ENCODE data around the gene PMM2.
A peak's percentile ranks its signal among the peaks of the same experiment; 100 is the strongest.
"Not testable (repeated sequence)": the region's sequence is repeated elsewhere in the genome, so short reads cannot be mapped to it uniquely, and the experiment has no call there.

The PMM2 gene

DNA sequence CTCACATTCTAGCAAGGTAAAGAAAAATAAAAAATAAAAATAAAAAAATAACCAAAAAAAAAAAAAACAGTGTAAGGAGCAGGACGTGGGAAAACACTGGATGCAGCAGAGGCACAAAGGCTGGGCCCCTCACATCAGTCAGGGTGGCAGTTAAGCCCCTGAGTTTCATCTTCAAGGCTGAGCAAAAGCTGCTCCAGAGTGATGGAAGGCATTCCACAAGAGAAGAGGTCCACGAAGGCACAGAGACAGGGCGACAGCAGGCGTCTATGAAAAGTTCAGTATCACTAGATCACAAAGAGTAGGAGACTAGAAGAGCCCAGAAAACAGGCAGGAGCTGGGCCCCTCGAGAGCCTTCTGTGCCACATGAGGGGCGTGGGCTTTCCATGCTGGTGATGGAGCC, 12.2 kb upstream of the PMM2 start:
- Histone ChIP-seq H3K36me3 (ENCODE audit: insufficient read depth, low read depth, low read length) (no peaks in the 10 kb centered on the region), H3K27me3 (ENCODE audit: insufficient read depth, low read length) (no peaks in the 10 kb centered on the region), H3K27ac (ENCODE audit: low read length) (no peak overlapping the region), H3K9me3 (ENCODE audit: insufficient read depth, low read depth, low read length) (no peaks in the 10 kb centered on the region), H3K9ac (ENCODE audit: low read depth, low read length) (no peak overlapping the region), H3K4me1 (ENCODE audit: insufficient read depth, low read length) (no peaks in the 10 kb centered on the region), H3K4me3 (ENCODE audit: low read length) (no peak overlapping the region)

- not testable (repeated sequence) for H3K27me3 ChIP-seq (ENCODE audit: insufficient read depth, low read length); H3K9me3 ChIP-seq (ENCODE audit: insufficient read depth, low read depth, low read length); H3K4me1 ChIP-seq (ENCODE audit: insufficient read depth, low read length); H3K4me3 ChIP-seq (ENCODE audit: low read length); H3K27ac ChIP-seq (ENCODE audit: low read length); H3K36me3 ChIP-seq (ENCODE audit: insufficient read depth, low read depth, low read length); H3K9ac ChIP-seq (ENCODE audit: low read depth, low read length)
These were observed 11.3 kb upstream of the PMM2 start for GRCh38 chr16:8786316-8786715.

DNA sequence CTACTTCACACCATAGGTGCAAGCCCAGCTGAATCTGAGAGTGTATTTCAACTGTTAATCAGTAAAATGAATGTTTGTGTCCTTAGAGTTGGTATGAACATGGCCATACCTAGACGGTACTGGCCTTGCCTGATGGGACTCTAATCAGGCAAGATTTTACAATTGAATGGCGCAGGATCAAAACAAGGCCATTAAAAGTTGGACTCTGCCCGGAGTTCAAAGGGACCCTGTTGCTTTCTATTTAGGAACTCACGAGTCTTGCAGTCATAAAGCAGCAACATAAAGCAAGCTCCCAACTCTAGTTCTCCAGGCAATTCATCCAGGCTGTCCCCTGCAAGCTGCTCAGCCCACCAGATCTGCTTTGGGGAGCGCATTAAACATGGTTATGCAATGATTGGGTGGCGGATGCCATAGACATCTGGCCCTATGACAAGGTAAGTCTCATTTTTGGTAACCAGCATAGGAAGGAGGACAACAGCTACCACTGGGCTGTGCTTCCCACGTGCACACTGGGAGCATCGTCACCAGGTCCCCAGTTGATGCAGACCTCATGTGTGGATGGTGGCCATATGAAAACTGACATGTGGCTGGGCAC, 9.0 kb upstream of the PMM2 start:
- Histone ChIP-seq H3K4me3 (ENCODE audit: low read length) (no peak overlapping the region), H3K4me1 (ENCODE audit: insufficient read depth, low read length) (no peaks in the 10 kb centered on the region), H3K9ac (ENCODE audit: low read depth, low read length) (no peak overlapping the region), H3K27me3 (ENCODE audit: insufficient read depth, low read length) (no peaks in the 10 kb centered on the region), H3K9me3 (ENCODE audit: insufficient read depth, low read depth, low read length) (no peaks in the 10 kb centered on the region), H3K27ac (ENCODE audit: low read length) (no peak overlapping the region), H3K36me3 (ENCODE audit: insufficient read depth, low read depth, low read length) (no peaks in the 10 kb centered on the region)

- H3K9ac ChIP-seq (ENCODE audit: low read depth, low read length), result no peak overlapping the region
- no peaks in the 10 kb centered on the region for H3K27me3 ChIP-seq (ENCODE audit: insufficient read depth, low read length)
- peaks cover 8% of the 10 kb centered on the region; the same call in 1 of the 2 replicates for H3K4me1 ChIP-seq (ENCODE audit: insufficient read depth, low read length)
- H3K4me3 ChIP-seq (ENCODE audit: low read length), result no peak overlapping the region
- no peak overlapping the region for H3K27ac ChIP-seq (ENCODE audit: low read length)
- no peaks in the 10 kb centered on the region for H3K9me3 ChIP-seq (ENCODE audit: insufficient read depth, low read depth, low read length)
- H3K36me3 ChIP-seq (ENCODE audit: insufficient read depth, low read depth, low read length), result peaks cover 9% of the 10 kb centered on the region; the same call in 1 of the 2 replicates
These were observed 2.5 kb upstream of the PMM2 start for GRCh38 chr16:8795091-8795490.

DNA sequence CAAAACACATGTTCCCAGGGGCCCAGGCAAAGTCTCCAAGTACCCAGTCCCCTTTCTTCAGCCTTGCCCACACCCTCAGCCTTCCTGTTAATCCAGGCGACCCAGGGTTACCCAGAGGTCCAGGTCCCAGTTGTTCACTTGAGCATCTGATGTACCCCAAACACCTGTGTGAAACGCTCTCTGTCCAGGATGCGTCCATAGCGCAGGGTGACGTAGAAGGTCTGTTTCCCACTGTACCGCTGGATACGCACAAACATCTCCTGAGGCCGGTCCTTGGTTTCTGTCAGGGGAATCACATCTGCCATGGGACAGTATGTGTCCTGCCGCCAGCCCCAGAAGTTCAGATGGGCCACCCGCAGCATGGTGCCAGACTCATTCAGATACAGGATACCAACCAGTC, 1.8 kb upstream of the PMM2 start:
- Histone ChIP-seq H3K9me3 (ENCODE audit: insufficient read depth, low read depth, low read length) (no peaks in the 10 kb centered on the region), H3K27me3 (ENCODE audit: insufficient read depth, low read length) (no peaks in the 10 kb centered on the region), H3K27ac (ENCODE audit: low read length) (no peak overlapping the region), H3K9ac (ENCODE audit: low read depth, low read length) (no peak overlapping the region), H3K4me1 (ENCODE audit: insufficient read depth, low read length) (peaks cover 8% of the 10 kb centered on the region; the same call in 1 of the 2 replicates), H3K4me3 (ENCODE audit: low read length) (0 out of 2 replicates have a peak overlapping the region, but pooled peaks have one; percentile 87), H3K36me3 (ENCODE audit: insufficient read depth, low read depth, low read length) (peaks cover 12% of the 10 kb centered on the region; the same call in 1 of the 2 replicates)

- no peaks in the 10 kb centered on the region for H3K27me3 ChIP-seq (ENCODE audit: insufficient read depth, low read length)
- peak overlapping the region; percentile 87 for H3K4me3 ChIP-seq (ENCODE audit: low read length)
- peak overlapping the region; percentile 73 for H3K27ac ChIP-seq (ENCODE audit: low read length)
- H3K9me3 ChIP-seq (ENCODE audit: insufficient read depth, low read depth, low read length), result no peaks in the 10 kb centered on the region
- H3K36me3 ChIP-seq (ENCODE audit: insufficient read depth, low read depth, low read length), result peaks cover 21% of the 10 kb centered on the region
- peak overlapping the region; percentile 95; the same call in 1 of the 2 replicates for H3K9ac ChIP-seq (ENCODE audit: low read depth, low read length)
- peaks cover 8% of the 10 kb centered on the region; the same call in 1 of the 2 replicates for H3K4me1 ChIP-seq (ENCODE audit: insufficient read depth, low read length)
These were observed 923 bp upstream of the PMM2 start for GRCh38 chr16:8796469-8797363.

GRCh38 chr16:8798174-8798527, 512 bp downstream of the PMM2 start:
- peak overlapping the region; percentile 95 for H3K9ac ChIP-seq (ENCODE audit: low read depth, low read length)
- no peak overlapping the region for H3K27ac ChIP-seq (ENCODE audit: low read length)
- H3K27me3 ChIP-seq (ENCODE audit: insufficient read depth, low read length), result no peaks in the 10 kb centered on the region
- no peaks in the 10 kb centered on the region for H3K9me3 ChIP-seq (ENCODE audit: insufficient read depth, low read depth, low read length)
- peak overlapping the region; percentile 87 for H3K4me3 ChIP-seq (ENCODE audit: low read length)
- H3K36me3 ChIP-seq (ENCODE audit: insufficient read depth, low read depth, low read length), result peaks cover 36% of the 10 kb centered on the region
- peaks cover 8% of the 10 kb centered on the region; the same call in 1 of the 2 replicates for H3K4me1 ChIP-seq (ENCODE audit: insufficient read depth, low read length)

DNA sequence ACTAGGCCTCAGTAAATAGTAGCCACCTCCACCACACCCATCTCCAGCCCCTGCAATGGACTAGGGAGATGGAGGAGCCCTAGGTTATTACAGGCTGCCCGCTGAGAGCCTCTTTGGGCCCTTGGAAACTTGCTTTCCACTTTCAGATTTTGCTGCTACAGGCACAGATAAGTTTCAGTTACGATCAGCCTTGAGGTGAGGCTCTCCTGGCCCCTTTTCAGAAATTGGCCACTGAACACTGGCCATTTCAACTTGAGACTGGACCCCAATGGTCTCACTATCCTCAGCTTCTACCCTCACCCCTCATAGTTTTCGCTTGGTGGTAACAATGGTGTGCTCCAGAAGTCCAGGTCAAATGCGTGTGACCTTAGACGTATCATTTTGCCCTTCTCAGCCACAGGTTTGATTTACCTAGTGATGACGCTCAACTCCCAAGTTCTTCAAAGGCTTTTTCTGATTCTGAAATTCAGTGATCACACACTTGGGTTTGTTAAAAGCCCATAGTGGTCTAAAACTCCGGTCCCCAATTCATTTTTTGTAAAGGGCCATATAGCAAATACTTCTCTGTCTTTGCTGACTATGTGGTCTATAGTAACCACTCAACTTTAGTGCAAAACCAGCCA, 1.0 kb downstream of the PMM2 start:
- H3K27ac ChIP-seq (ENCODE audit: low read length), result no peak overlapping the region
- H3K4me1 ChIP-seq (ENCODE audit: insufficient read depth, low read length), result peaks cover 8% of the 10 kb centered on the region; the same call in 1 of the 2 replicates
- peak overlapping the region; percentile 95 for H3K9ac ChIP-seq (ENCODE audit: low read depth, low read length)
- H3K36me3 ChIP-seq (ENCODE audit: insufficient read depth, low read depth, low read length), result peaks cover 39% of the 10 kb centered on the region
- no peaks in the 10 kb centered on the region for H3K27me3 ChIP-seq (ENCODE audit: insufficient read depth, low read length)
- H3K4me3 ChIP-seq (ENCODE audit: low read length), result peak overlapping the region; percentile 87
- no peaks in the 10 kb centered on the region for H3K9me3 ChIP-seq (ENCODE audit: insufficient read depth, low read depth, low read length)

GRCh38 chr16:8801701-8802100, 4.1 kb downstream of the PMM2 start:
- peaks cover 66% of the 10 kb centered on the region for H3K36me3 ChIP-seq (ENCODE audit: insufficient read depth, low read depth, low read length)
- no peaks in the 10 kb centered on the region for H3K9me3 ChIP-seq (ENCODE audit: insufficient read depth, low read depth, low read length)
- no peak overlapping the region for H3K9ac ChIP-seq (ENCODE audit: low read depth, low read length)
- H3K27ac ChIP-seq (ENCODE audit: low read length), result no peak overlapping the region
- peaks cover 5% of the 10 kb centered on the region; the same call in 1 of the 2 replicates for H3K4me1 ChIP-seq (ENCODE audit: insufficient read depth, low read length)
- H3K27me3 ChIP-seq (ENCODE audit: insufficient read depth, low read length), result no peaks in the 10 kb centered on the region
- H3K4me3 ChIP-seq (ENCODE audit: low read length), result no peak overlapping the region

GRCh38 chr16:8803733-8804132, 6.1 kb downstream of the PMM2 start:
- H3K9me3 ChIP-seq (ENCODE audit: insufficient read depth, low read depth, low read length); H3K4me1 ChIP-seq (ENCODE audit: insufficient read depth, low read length); H3K9ac ChIP-seq (ENCODE audit: low read depth, low read length); H3K27me3 ChIP-seq (ENCODE audit: insufficient read depth, low read length); H3K27ac ChIP-seq (ENCODE audit: low read length); H3K4me3 ChIP-seq (ENCODE audit: low read length): not testable (repeated sequence)
- peaks cover 87% of the 10 kb centered on the region for H3K36me3 ChIP-seq (ENCODE audit: insufficient read depth, low read depth, low read length)

DNA sequence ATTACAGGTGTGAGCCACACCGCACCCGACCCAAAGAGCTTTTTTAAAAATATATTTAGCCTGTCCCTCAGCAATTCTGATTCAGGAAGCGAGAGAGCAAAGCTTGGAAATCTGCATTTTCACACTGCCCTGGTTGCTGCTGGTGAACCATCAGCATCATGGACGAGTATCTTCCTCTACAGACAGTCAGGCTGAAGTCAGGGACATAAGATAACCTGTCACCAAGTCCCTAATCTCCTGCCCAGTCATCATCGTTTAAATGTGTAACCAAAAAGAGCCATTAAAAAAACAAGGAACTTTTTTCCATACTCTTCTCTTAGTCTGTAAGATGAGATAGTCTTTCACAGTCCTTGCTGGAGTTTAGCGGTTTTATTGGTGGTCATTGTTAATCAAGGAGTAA, 6.7 kb downstream of the PMM2 start:
- Histone ChIP-seq H3K4me3 (ENCODE audit: low read length) (no peak overlapping the region), H3K9ac (ENCODE audit: low read depth, low read length) (no peak overlapping the region), H3K4me1 (ENCODE audit: insufficient read depth, low read length) (no peaks in the 10 kb centered on the region; the same call in 1 of the 2 replicates), H3K36me3 (ENCODE audit: insufficient read depth, low read depth, low read length) (peaks cover 90% of the 10 kb centered on the region), H3K27me3 (ENCODE audit: insufficient read depth, low read length) (no peaks in the 10 kb centered on the region), H3K9me3 (ENCODE audit: insufficient read depth, low read depth, low read length) (no peaks in the 10 kb centered on the region), H3K27ac (ENCODE audit: low read length) (no peak overlapping the region)
